ENCODE measurements around the gene RHPN2. TPM values are rescaled to one million over a fixed set of nuclear protein-coding genes. Genes with fewer than 3 reads are reported as not detected.

RHPN2 gene
- total and polyA plus RNA-seq, 2 of the 8 experiments (the other 6 are each of a cell fraction or from before 2014, with no cell fraction given) = 22.8 to 31.1 TPM

DNA sequence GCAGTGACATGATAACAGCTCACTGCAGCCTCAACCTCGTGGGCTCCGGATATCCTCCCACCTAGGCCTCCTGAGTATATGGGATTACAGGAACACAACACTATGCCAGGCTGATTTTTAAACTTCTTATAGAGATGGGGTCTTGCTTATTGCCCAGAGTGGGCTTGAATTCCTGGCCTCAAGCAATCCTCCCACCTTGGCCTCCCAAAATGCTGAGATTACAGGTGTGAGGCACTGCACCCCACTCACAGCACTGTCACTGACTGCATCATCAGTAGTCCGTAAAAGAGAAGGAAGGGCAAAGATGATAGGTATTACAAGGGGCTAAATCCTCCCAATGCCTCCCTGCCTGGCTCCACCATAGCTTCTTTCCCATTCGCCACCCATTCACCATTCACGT, 4.1 kb downstream of the RHPN2 start (continued):
- TF ChIP-seq NRF1 (IDR thresholded peaks at IDR 0.05; ENCODE audit: low read depth, low read length) = no peak
- TF ChIP-seq HDAC6 (IDR thresholded peaks at IDR 0.05; ENCODE audit: low read depth, low read length) = no peak
